ENCODE data around the gene TENM3.

DNA sequence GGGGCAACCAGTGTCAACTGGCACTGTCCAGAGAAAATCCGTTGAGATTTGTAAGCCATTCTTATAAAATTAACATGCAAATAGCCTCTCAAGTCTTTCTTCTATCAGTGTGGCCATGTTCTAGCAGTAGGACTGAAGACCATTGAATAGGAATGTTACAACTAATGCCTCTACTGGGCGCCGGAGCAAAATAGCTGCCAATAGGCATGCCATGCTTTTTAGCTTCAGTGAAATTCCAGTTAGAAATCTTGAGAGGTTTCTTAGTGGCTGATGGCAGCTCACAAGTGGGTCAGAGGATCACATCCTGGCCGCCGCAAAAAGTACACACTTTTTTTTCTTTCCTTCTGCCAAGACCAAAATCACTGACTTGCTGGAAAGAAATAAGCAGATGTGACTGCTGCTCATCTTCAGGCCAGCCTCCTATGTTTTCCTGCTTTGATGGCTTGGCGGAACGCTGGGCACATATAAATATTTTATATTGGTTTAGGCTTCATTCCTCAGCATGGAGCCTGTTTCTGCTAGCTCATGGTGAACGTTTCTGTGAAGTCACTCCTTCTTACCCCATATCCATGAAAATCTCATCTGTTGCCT is 293.1 kb downstream of the TENM3 start:
- TF ChIP-seq, protein P1, sequence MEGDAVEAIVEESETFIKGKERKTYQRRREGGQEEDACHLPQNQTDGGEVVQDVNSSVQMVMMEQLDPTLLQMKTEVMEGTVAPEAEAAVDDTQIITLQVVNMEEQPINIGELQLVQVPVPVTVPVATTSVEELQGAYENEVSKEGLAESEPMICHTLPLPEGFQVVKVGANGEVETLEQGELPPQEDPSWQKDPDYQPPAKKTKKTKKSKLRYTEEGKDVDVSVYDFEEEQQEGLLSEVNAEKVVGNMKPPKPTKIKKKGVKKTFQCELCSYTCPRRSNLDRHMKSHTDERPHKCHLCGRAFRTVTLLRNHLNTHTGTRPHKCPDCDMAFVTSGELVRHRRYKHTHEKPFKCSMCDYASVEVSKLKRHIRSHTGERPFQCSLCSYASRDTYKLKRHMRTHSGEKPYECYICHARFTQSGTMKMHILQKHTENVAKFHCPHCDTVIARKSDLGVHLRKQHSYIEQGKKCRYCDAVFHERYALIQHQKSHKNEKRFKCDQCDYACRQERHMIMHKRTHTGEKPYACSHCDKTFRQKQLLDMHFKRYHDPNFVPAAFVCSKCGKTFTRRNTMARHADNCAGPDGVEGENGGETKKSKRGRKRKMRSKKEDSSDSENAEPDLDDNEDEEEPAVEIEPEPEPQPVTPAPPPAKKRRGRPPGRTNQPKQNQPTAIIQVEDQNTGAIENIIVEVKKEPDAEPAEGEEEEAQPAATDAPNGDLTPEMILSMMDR (IDR thresholded peaks at IDR 0.05): no peak
- no peak for TF ChIP-seq POLR2A (IDR thresholded peaks at IDR 0.05)

All from adrenal gland (tissue), 5 donors.